A549 (cell line): ENCODE measurements around the gene NRXN2. TPM values are rescaled to one million over a fixed set of nuclear protein-coding genes. Genes with fewer than 3 reads are reported as not detected.

Experiments
- ATAC-seq, 2 experiments: fragments of 200-7000 bp in 1 of 2; fragments of >200 bp in 1 of 2; cut with Nextera tagmentation in 1 of 2; cut with Tn5 transposase in 1 of 2; 3 replicates each; pipeline versions ENCODE4 v1.8.0 to v1.9.1; 2018 to 2020; ENCODE audit warnings: mild to moderate bottlenecking in 1 of 2, moderate library complexity in 1 of 2
- CTCF ChIA-PET: fragments of 300-600 bp; sonication (Branson Sonifier 250); formaldehyde crosslinking; extraction: SDS; loops from one replicate; lab custom pipeline; 2021; ENCODE audit warnings: antibody characterized with exemption, inconsistent platforms; lab: Yijun Ruan, JAX
- POLR2A ChIA-PET: fragments of 350-600 bp; formaldehyde crosslinking; extraction: SDS; loops from one replicate; lab custom pipeline; 2021; ENCODE audit warnings: antibody characterized with exemption, inconsistent platforms; lab: Yijun Ruan, JAX
- DNase-seq, 2 experiments: peaks; one replicate each; pipeline versions ENCODE4 v3.0.0 to v3.0.0-alpha.2; 2011 to 2016; ENCODE audit warnings: low read depth in 1 of 2, low spot score in 1 of 2
- FAIRE-seq: peaks from 2 replicates; lab custom pipeline; 2011; peaks lifted over from hg19 to GRCh38; lab: Jason Lieb, UNC
- H3K27ac ChIP-seq, 2 experiments: fragments of >200 bp; sonication (Bioruptor Twin); formaldehyde crosslinking; 3 replicates each; pipeline ENCODE4 v1.5.1; 2016 to 2017
- H3K4me1 ChIP-seq: fragments of >200 bp; sonication (Bioruptor Twin); formaldehyde crosslinking; 3 replicates; pipeline ENCODE4 v1.6.1; 2016
- H3K4me2 ChIP-seq: fragments of >200 bp; sonication (Bioruptor Twin); formaldehyde crosslinking; 3 replicates; pipeline ENCODE4 v1.6.1; 2016
- H3K4me3 ChIP-seq: fragments of >200 bp; sonication (Bioruptor Twin); formaldehyde crosslinking; 3 replicates; pipeline ENCODE4 v1.5.1; 2016
- H3K9me3 ChIP-seq: fragments of >200 bp; sonication (Bioruptor Twin); formaldehyde crosslinking; 3 replicates; pipeline ENCODE4 v1.6.1; 2016
- BHLHE40 ChIP-seq: IDR thresholded peaks from 2 replicates; pipeline ENCODE4 v1.6.1; 2012; ENCODE audit warnings: low read depth, low read length, inconsistent platforms
- CBX8 ChIP-seq: fragments of 200-600 bp; sonication (generic); IDR thresholded peaks from 2 replicates; pipeline ENCODE4 v1.6.1; 2016
- CEBPB ChIP-seq, 2 experiments: fragments of >200 bp in 1 of 2; sonication (Bioruptor Twin) in 1 of 2; formaldehyde crosslinking in 1 of 2; IDR thresholded peaks; 2 replicates each; pipeline ENCODE4 v1.6.1; 2012 to 2016
- CHD2 ChIP-seq: fragments of 150-350 bp; IDR thresholded peaks from 2 replicates; pipeline ENCODE4 v1.6.1; 2014; ENCODE audit warnings: low read length; ENCODE audit not compliant: partially characterized antibody
- CHD4 ChIP-seq: fragments of 200-600 bp; sonication (generic); IDR thresholded peaks from 2 replicates; pipeline ENCODE4 v1.6.1; 2016; ENCODE audit warnings: antibody characterized with exemption, mild to moderate bottlenecking, borderline replicate concordance
- CTCF ChIP-seq: fragments of >200 bp; sonication (Bioruptor Twin); formaldehyde crosslinking; IDR thresholded peaks from 3 replicates; pipeline ENCODE4 v1.5.1; 2016
- EHMT2 ChIP-seq: fragments of 200-600 bp; sonication (generic); IDR thresholded peaks from 2 replicates; pipeline ENCODE4 v1.6.1; 2016; ENCODE audit warnings: antibody characterized with exemption, low read depth, mild to moderate bottlenecking, moderate library complexity
- EP300 ChIP-seq, 2 experiments: fragments of >200 bp; sonication (Bioruptor Twin); formaldehyde crosslinking; IDR thresholded peaks; 2 replicates in 1 of 2; 3 replicates in 1 of 2; pipeline ENCODE4 v1.6.1; 2016 to 2017
- FOSB ChIP-seq: fragments of 250-450 bp; sonication (Bioruptor Pico); IDR thresholded peaks from 2 replicates; pipeline ENCODE4 v1.5.0; 2020; ENCODE audit warnings: mild to moderate bottlenecking, moderate library complexity
- FOXS1 ChIP-seq: fragments of 250-450 bp; sonication (Bioruptor Pico); IDR thresholded peaks from 2 replicates; pipeline ENCODE4 v1.5.0; 2020; ENCODE audit warnings: mild to moderate bottlenecking, moderate library complexity
- HEYL ChIP-seq: fragments of 250-450 bp; sonication (Bioruptor Pico); IDR thresholded peaks from 2 replicates; pipeline ENCODE4 v1.8.0; 2021; ENCODE audit warnings: mild to moderate bottlenecking, moderate library complexity
- HOXA7 ChIP-seq: fragments of 250-450 bp; sonication (Bioruptor Pico); IDR thresholded peaks from 2 replicates; pipeline ENCODE4 v1.5.0; 2020; ENCODE audit warnings: mild to moderate bottlenecking, moderate library complexity
- HOXB5 ChIP-seq: fragments of 250-450 bp; sonication (Bioruptor Pico); IDR thresholded peaks from 2 replicates; pipeline ENCODE4 v1.5.0; 2020; ENCODE audit warnings: mild to moderate bottlenecking, moderate library complexity
- JUNB ChIP-seq: fragments of >200 bp; sonication (Bioruptor Twin); formaldehyde crosslinking; IDR thresholded peaks from 2 replicates; pipeline ENCODE4 v1.6.1; 2016
- KDM1A ChIP-seq: fragments of 200-600 bp; sonication (generic); IDR thresholded peaks from 2 replicates; pipeline ENCODE4 v1.6.1; 2016; ENCODE audit warnings: low read depth, mild to moderate bottlenecking
- KDM5A ChIP-seq: fragments of 200-600 bp; sonication (generic); IDR thresholded peaks from 2 replicates; pipeline ENCODE4 v1.6.1; 2016; ENCODE audit warnings: antibody characterized with exemption, mild to moderate bottlenecking
- MAFK ChIP-seq: fragments of 450-650 bp; IDR thresholded peaks from 2 replicates; pipeline ENCODE4 v1.6.1; 2014; ENCODE audit not compliant: partially characterized antibody
- MYC ChIP-seq: IDR thresholded peaks from 2 replicates; pipeline ENCODE4 v1.6.1; 2012; ENCODE audit warnings: mild to moderate bottlenecking, inconsistent platforms, low read length, improper control_type of control experiment, borderline replicate concordance
- PHF8 ChIP-seq: fragments of 200-600 bp; sonication (generic); IDR thresholded peaks from 2 replicates; pipeline ENCODE4 v1.6.1; 2016; ENCODE audit warnings: low read depth, mild to moderate bottlenecking, antibody characterized with exemption, moderate library complexity, borderline replicate concordance
- POLR2A ChIP-seq: IDR thresholded peaks from 2 replicates; pipeline ENCODE4 v1.6.1; 2012; ENCODE audit warnings: mild to moderate bottlenecking, low read length
- POLR2AphosphoS2 ChIP-seq: conservative IDR thresholded peaks from 2 replicates; pipeline ENCODE4 v1.6.1; 2012; ENCODE audit warnings: low read length, improper control_type of control experiment, inconsistent platforms
- RCOR1 ChIP-seq: fragments of 150-350 bp; IDR thresholded peaks from 2 replicates; pipeline ENCODE4 v1.6.1; 2014; ENCODE audit warnings: antibody characterized with exemption, low read length, low read depth
- SMC3 ChIP-seq: fragments of >200 bp; sonication (Bioruptor Twin); formaldehyde crosslinking; IDR thresholded peaks from 3 replicates; pipeline ENCODE4 v1.6.1; 2018; ENCODE audit warnings: inconsistent platforms
- ZC3H11A ChIP-seq: fragments of 450-650 bp; IDR thresholded peaks from 2 replicates; pipeline ENCODE4 v1.6.1; 2014; ENCODE audit warnings: antibody characterized with exemption, mild to moderate bottlenecking
- ZSCAN20 ChIP-seq: fragments of 250-450 bp; sonication (Bioruptor Pico); IDR thresholded peaks from 2 replicates; pipeline ENCODE4 v1.8.0; 2022; ENCODE audit warnings: mild to moderate bottlenecking, moderate library complexity
- WGBS: methylation state at CpG from one replicate; pipeline ENCODE4 v1.1.6; 2017; ENCODE audit errors: missing lambda C conversion rate; 5-methylcytosine and 5-hydroxymethylcytosine counted together
- polyA plus RNA-seq, 4 experiments: library from polyadenylated mRNA; depleted of rRNA in 3 of 4; stranded (reverse); fragments of >200 nt; fragmentation: RNase III in 1 of 4; extraction: RNeasy Plus Mini Kit Qiagen cat#74134 plus additional on column Dnase treatment in 1 of 4; gene quantifications; 2 replicates in 3 of 4; 3 replicates in 1 of 4; pipeline ENCODE4 v1.2.3, GENCODE V29; 2011 to 2017
- TF ChIP-seq, protein P1 (sequence below): fragments of >200 bp; sonication (Bioruptor Twin); formaldehyde crosslinking; IDR thresholded peaks from 3 replicates; pipeline ENCODE4 v1.6.1; 2016

Gene NRXN2
- polyA plus RNA-seq, 2 of the 4 experiments (the other 2 are of a cell fraction): 0.04 TPM; not detected in 1

DNA sequence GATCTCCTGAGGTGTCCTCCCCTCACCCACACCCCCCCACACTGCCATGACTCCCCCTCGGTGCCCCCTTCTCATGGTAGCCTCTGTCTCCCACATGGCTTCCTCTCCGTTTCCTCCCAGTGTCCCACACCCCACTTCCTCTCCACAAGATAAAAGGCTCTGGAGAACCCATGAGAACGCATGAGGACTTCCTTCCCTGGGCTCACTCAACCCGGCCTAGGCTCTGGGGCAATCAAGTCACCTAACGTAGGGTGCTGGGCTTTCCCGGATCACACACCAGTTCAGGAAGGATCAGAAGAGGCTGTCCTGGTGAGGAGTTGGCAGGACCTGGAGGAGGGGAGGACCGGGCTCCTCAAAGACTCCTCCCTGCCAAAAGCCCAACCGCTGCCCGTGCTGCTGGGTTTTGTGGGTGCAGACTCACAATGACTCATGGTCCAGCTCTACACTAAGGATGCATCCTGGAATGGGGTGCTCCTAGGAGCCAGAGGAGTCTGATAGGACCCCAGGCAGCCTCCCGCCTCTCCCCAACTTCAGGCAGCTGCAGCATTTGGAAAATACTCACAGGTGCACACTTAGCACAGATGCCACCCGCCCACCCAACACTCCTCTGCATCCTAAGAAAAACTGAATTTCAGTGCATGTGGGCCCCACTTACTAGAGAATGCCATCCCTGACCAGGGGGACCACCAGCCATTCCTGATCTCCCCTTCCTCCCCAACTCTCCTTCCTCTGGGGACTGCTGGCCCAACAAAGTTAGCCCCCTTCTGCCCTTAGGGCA lies 110.9 kb downstream of the NRXN2 start (continued):
- TF ChIP-seq RCOR1 (no peak), POLR2A (no peak), JUNB (no peak), MYC (no peak), CHD4 (no peak), PHF8 (no peak), SMC3 (no peak), MAFK (no peak)
- TF ChIP-seq, protein P1, sequence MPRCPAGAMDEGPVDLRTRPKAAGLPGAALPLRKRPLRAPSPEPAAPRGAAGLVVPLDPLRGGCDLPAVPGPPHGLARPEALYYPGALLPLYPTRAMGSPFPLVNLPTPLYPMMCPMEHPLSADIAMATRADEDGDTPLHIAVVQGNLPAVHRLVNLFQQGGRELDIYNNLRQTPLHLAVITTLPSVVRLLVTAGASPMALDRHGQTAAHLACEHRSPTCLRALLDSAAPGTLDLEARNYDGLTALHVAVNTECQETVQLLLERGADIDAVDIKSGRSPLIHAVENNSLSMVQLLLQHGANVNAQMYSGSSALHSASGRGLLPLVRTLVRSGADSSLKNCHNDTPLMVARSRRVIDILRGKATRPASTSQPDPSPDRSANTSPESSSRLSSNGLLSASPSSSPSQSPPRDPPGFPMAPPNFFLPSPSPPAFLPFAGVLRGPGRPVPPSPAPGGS: no peak

DNA sequence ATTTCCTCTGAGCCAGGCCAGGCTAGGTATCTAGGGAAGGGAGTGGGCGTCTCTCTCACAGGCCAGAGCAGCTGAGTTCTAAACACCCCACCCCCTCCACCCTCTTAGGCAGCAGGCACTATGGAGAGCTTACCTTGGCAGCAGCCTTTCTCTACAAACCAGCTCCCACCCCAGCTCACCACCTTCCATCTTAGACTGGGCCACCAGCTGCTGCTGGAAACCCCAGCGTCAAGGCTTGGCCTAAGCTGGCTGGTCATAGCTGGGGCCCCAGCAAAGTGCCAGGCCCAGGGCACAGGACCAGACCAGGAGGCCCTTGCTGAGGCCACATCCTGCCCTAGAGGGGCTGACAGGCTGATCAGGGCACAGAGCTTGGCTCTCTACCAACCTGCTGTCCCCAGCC lies 111.8 kb downstream of the NRXN2 start:
- no peak overlapping the region for H3K27ac ChIP-seq
- POLR2A ChIA-PET: no interaction called here
- no peaks in the 10 kb centered on the region for H3K9me3 ChIP-seq
- H3K4me1 ChIP-seq: no peaks in the 10 kb centered on the region
- no peak for TF ChIP-seq MAFK
- TF ChIP-seq POLR2AphosphoS2: no peak
- TF ChIP-seq, all 56 proteins: peak for 0
- no peak for ATAC-seq
- FAIRE-seq: no peak
- CTCF ChIA-PET: interaction anchor here (0.9 to 1.2 kb wide), 3 partner anchors 42 to 162 kb away, joined by 3 to 6 read pairs (median 3); no protein-coding TSS in a partner anchor
- Histone ChIP-seq H3K4me2 (no peak overlapping the region), H3K4me3 (no peak overlapping the region)
- WGBS: 77% methylated on average over 2 of the region's 2 CpGs
- DNase-seq: no peak

DNA sequence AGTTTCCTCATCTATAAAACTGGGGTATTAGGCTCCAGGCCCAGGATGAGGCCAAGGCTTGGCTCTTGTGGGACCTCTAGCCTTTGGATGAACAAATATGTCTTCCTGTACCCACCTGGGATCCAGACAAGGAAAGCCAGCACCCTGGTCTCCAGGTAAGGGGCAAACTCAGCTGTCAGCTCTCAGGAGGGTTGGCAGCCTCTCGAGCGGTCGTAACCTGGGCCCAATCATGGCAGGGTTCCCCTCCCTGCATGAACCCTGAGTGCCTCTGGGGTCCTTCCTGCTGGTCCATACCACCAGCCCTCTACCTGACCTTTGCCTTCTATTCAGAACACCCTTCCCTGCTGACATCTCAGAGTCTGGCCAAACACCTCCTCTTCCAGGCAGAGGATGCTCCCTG lies 112.4 kb downstream of the NRXN2 start:
- Histone ChIP-seq H3K4me1 (no peaks in the 10 kb centered on the region), H3K4me3 (no peak overlapping the region), H3K4me2 (no peak overlapping the region), H3K9me3 (no peaks in the 10 kb centered on the region), H3K27ac (no peak overlapping the region)
- 94% methylated on average over 3 of the region's 3 CpGs for WGBS
- ATAC-seq (no peak), FAIRE-seq (no peak), DNase-seq (no peak)
- ChIA-PET POLR2A (no interaction called here), CTCF (interaction anchor here (1.0 to 2.0 kb wide), 3 partner anchors 56 to 161 kb away, joined by 3 to 8 read pairs (median 4); no protein-coding TSS in a partner anchor)
- TF ChIP-seq CHD2 (no peak), KDM5A (no peak), ZC3H11A (no peak), EP300 (IDR thresholded peaks at IDR 0.05) (no peak), ZSCAN20 (no peak), CBX8 (no peak), CTCF (no peak), CHD4 (no peak), KDM1A (no peak), EHMT2 (no peak), CEBPB (IDR thresholded peaks at IDR 0.05) (no peak), HOXB5 (CRISPR knock-in tag) (no peak), MYC (no peak), BHLHE40 (no peak), HOXA7 (CRISPR knock-in tag) (no peak), HEYL (CRISPR knock-in tag) (no peak), MAFK (no peak), FOXS1 (CRISPR knock-in tag) (no peak), FOSB (CRISPR knock-in tag) (no peak)
